Fibroblast of mammary gland (primary cell): ENCODE data around the gene PBX2.

Experiments used
- DNase-seq: peaks from one replicate; pipeline ENCODE4 v3.0.0-alpha.2; 2010; ENCODE audit warnings: low read depth
- H3K4me3 ChIP-seq: 2 replicates; pipeline ENCODE4 v1.5.1; 2011; ENCODE audit warnings: low read depth, mild to moderate bottlenecking, low read length, moderate library complexity; ENCODE audit not compliant: control insufficient read depth
- CTCF ChIP-seq: conservative IDR thresholded peaks from 2 replicates; pipeline ENCODE4 v1.5.1; 2011; ENCODE audit warnings: low read depth, low read length, inconsistent platforms; ENCODE audit not compliant: control insufficient read depth, insufficient read depth

PBX2 gene

GRCh38 chr6:32176476-32177182, 13.4 kb downstream of the PBX2 start:
- no peak for TF ChIP-seq CTCF
- H3K4me3 ChIP-seq = peak overlapping the region; percentile 94
- peak; percentile 85 for DNase-seq

- DNase-seq = peak; percentile 97
- H3K4me3 ChIP-seq = peak within 1 kb of the TSS; percentile 94
- no peak for TF ChIP-seq CTCF
Measured at GRCh38 chr6:32175711-32176475, 14.1 kb downstream of the PBX2 start, which contains the start of gene AGPAT1. AGPAT1 (minus strand) TSS chr6:32176084; CDS start chr6:32171496, 4,588 bp downstream.

- no peak for DNase-seq
- TF ChIP-seq CTCF = no peak
- peak overlapping the region; percentile 94 for H3K4me3 ChIP-seq
Measured at GRCh38 chr6:32175322-32175710, 14.7 kb downstream of the PBX2 start.

- DNase-seq = no peak
- H3K4me3 ChIP-seq = no peak overlapping the region
- no peak for TF ChIP-seq CTCF
Measured at GRCh38 chr6:32174416-32174815, 15.6 kb downstream of the PBX2 start.

- no peak overlapping the region for H3K4me3 ChIP-seq
- no peak for TF ChIP-seq CTCF
- no peak for DNase-seq
Measured at GRCh38 chr6:32173051-32173727, 16.8 kb downstream of the PBX2 start.

GRCh38 chr6:32171234-32171633, 18.8 kb downstream of the PBX2 start:
- TF ChIP-seq CTCF = no peak
- DNase-seq = no peak
- no peak overlapping the region for H3K4me3 ChIP-seq
